ENCODE results near the gene DUSP12. TPM values are rescaled to one million over a fixed set of nuclear protein-coding genes. Genes with fewer than 3 reads are reported as not detected.

The DUSP12 gene
- total and polyA plus RNA-seq, 2 donors (not counting 3 experiments of a cell fraction or from before 2014, with no cell fraction given) = 26.8 to 31.6 TPM

DNA sequence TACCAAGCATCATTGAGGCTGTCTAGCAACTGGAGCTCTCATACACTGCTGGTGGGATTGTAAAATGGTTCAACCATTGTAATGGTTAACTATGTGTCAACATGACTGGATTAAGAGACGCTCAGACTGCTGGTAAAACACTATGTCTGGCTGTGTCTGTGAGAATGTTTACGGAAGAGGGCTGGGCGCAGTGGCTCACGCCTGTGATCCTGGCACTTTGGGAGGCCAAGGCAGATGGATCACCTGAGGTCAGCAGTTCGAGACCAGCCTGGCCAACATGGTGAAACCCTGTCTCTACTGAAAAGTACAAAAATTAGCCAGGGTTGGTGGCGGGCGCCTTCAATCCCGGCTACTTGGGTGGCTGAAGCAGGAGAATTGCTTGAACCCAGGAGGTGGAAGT, 47.3 kb upstream of the DUSP12 start:
- H3K9ac ChIP-seq (replicated peaks; ENCODE audit: extremely low read depth, insufficient read depth, low read length) = no peak overlapping the region
- CTCF ChIA-PET = interaction anchor here (1.3 kb wide), 1 partner anchor 10 kb away, joined by 3 read pairs; no protein-coding TSS in a partner anchor
- no peak for DNase-seq (ENCODE audit: low read depth, low spot score)

More for the DNA sequence above, 47.3 kb upstream of the DUSP12 start:
- Histone ChIP-seq H3K9me1 (replicated peaks; ENCODE audit: control insufficient read depth, extremely low read depth, insufficient read depth, low read length) (no peaks in the 10 kb centered on the region), H3K79me2 (ENCODE audit: control insufficient read depth, insufficient read depth, low read length) (no peaks in the 10 kb centered on the region), H3K36me3 (ENCODE audit: control insufficient read depth in 2 of 2, extremely low read depth in 1 of 2, insufficient read depth in 2 of 2, low read length in 2 of 2) (no peaks in the 10 kb centered on the region), H3K4me1 (ENCODE audit: control insufficient read depth, extremely low read depth, insufficient read depth, low read length) (no peaks in the 10 kb centered on the region), H3K4me3 (replicated peaks in 1 of 3; ENCODE audit: insufficient read depth in 1 of 3, low read depth in 1 of 3, low read length in 3 of 3) (no peak overlapping the region), H2AFZ (ENCODE audit: low read depth, low read length) (no peak overlapping the region), H3K27ac (ENCODE audit: insufficient read depth, low read depth, low read length) (no peak overlapping the region), H3K9me3 (replicated peaks; ENCODE audit: control insufficient read depth, insufficient read depth, low read length) (no peaks in the 10 kb centered on the region), H4K20me1 (replicated peaks; ENCODE audit: control insufficient read depth, extremely low read depth, insufficient read depth, low read length) (no peaks in the 10 kb centered on the region), H3K4me2 (ENCODE audit: insufficient read depth, low read length) (no peak overlapping the region), H3K27me3 (ENCODE audit: control insufficient read depth in 2 of 2, insufficient read depth in 2 of 2, low read length in 2 of 2) (peaks cover 3 to 5% of the 10 kb centered on the region in 2 experiments)
- no peak for FAIRE-seq
- intact Hi-C loops (cut with micrococcal nuclease) (no loop called here), dilution Hi-C loops (cut with MboI; ENCODE audit: extremely low pct_ligation_motif_present, low sequenced_read_pairs) (no loop called here)
- no TSS peak for BruUV-seq (replicated peaks)
- POLR2A ChIA-PET = no interaction called here
- TF ChIP-seq, protein P1, sequence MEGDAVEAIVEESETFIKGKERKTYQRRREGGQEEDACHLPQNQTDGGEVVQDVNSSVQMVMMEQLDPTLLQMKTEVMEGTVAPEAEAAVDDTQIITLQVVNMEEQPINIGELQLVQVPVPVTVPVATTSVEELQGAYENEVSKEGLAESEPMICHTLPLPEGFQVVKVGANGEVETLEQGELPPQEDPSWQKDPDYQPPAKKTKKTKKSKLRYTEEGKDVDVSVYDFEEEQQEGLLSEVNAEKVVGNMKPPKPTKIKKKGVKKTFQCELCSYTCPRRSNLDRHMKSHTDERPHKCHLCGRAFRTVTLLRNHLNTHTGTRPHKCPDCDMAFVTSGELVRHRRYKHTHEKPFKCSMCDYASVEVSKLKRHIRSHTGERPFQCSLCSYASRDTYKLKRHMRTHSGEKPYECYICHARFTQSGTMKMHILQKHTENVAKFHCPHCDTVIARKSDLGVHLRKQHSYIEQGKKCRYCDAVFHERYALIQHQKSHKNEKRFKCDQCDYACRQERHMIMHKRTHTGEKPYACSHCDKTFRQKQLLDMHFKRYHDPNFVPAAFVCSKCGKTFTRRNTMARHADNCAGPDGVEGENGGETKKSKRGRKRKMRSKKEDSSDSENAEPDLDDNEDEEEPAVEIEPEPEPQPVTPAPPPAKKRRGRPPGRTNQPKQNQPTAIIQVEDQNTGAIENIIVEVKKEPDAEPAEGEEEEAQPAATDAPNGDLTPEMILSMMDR (IDR thresholded peaks at IDR 0.05; ENCODE audit: extremely low read depth in 1 of 2, insufficient read depth in 1 of 2, low read depth in 1 of 2, low read length in 2 of 2) = no peak
- no peak for TF ChIP-seq JUN (IDR thresholded peaks at IDR 0.05; ENCODE audit: borderline replicate concordance, insufficient read depth, insufficient read length, low read depth)
- TF ChIP-seq POLR2AphosphoS5 (IDR thresholded peaks at IDR 0.05; ENCODE audit: insufficient read depth, low read depth, low read length) = no peak
- TF ChIP-seq POLR2A (IDR thresholded peaks at IDR 0.05; ENCODE audit: low read depth, low read length) = no peak
- TF ChIP-seq MAX (IDR thresholded peaks at IDR 0.05; ENCODE audit: insufficient read depth, insufficient read length) = no peak
- no peak for TF ChIP-seq GATA2 (IDR thresholded peaks at IDR 0.05; ENCODE audit: insufficient read depth, insufficient read length, low read depth, low read length)
- no peak for TF ChIP-seq FOS (IDR thresholded peaks at IDR 0.05; ENCODE audit: borderline replicate concordance, insufficient read depth, low read length)
- no peak for TF ChIP-seq MYC (IDR thresholded peaks at IDR 0.05; ENCODE audit: low read depth, low read length)
- TF ChIP-seq EZH2 (IDR thresholded peaks at IDR 0.05; ENCODE audit: borderline replicate concordance, low read depth, low read length, severe bottlenecking) = no peak

Data from endothelial cell of umbilical vein (primary cell).